Bone marrow (tissue), 2 donors: Measurements from ENCODE around the gene OR8B3.

ENCODE experiments used
- DNase-seq, 2 donors: peaks; one replicate each; lab custom pipeline; 2025; lab: John Stamatoyannopoulos, UW

The OR8B3 gene

DNA sequence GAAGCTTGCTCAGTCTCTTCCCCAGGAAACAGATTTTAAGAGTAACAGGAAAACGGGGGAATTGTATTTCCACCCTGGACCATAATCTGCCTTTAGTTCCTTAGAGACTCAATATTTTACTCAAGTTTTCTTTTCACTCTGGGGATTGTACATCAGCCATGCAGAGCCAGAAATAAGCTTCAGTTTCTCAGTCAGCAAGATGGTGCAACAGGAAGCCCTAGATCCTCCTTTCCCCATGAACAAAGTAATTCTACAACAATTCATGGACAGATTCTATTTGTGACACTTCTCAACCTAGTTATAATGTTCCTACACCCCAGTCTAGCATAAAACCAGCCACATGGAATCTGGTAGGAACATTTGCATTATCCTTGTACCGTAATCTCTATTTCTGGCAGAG, 39.3 kb downstream of the OR8B3 start:
- DNase-seq: no peak

GRCh38 chr11:124346311-124346955, 52.4 kb downstream of the OR8B3 start:
- DNase-seq: no peak
